DMS153 treated with DMSO at 0.1 percent for 48 hours (cell line): ENCODE measurements around the gene YBX2.

ENCODE experiments used
- DNase-seq: peaks from one replicate; lab custom pipeline; 2025; ENCODE audit not compliant: unreplicated experiment; lab: John Stamatoyannopoulos, UW

YBX2 gene

DNA sequence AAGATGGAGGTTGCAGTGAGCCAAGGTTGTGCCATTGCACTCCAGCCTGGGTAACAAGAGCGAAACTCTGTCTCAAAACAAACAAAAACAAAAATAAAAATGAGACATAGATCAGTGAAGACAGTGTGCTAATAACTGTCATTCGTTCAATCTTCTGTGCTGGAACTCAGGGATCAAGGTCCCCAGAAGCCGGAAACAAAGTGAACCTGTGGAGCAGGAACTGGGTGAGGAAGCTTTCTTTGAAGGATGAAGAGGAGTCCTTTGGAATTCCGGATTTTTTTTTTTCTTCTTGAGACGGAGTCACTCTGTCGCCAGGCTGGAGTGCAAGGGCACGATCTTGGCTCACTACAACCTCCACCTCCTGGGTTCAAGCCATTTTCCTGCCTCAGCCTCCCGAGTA, 15.0 kb downstream of the YBX2 start:
- DNase-seq: no peak

DNA sequence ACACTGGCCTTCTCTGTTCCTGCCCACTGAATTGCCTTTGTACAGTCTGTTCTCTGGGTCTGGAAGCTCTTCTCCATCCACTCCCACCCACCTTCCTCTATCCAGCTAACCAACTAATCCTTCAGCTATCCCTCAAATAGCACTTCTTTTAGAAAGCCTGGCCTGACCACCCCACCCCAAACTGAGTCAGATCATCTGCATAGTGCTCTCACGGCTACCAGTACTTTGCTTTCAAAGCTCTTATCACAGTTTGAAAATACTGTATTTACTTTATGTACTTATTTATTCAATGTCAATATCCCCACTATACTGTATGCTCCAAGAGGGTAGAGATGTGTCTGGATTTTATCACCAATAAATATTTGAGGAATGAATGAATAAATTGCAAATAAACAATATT, 27.7 kb downstream of the YBX2 start:
- no peak for DNase-seq

DNA sequence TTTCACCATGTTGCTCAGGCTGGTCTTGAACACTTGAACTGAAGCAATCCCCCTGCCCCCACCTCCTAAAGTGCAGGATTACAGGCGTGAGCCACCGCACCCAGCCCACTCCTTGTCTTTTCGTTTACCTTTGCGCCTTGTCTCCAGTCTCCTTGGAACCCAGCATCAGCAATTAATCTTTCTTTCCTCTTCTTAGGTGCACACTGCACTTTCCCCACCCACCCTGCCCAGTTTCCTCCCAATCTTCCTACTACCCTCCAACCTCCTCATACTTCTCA, 30.7 kb downstream of the YBX2 start:
- DNase-seq: no peak

DNA sequence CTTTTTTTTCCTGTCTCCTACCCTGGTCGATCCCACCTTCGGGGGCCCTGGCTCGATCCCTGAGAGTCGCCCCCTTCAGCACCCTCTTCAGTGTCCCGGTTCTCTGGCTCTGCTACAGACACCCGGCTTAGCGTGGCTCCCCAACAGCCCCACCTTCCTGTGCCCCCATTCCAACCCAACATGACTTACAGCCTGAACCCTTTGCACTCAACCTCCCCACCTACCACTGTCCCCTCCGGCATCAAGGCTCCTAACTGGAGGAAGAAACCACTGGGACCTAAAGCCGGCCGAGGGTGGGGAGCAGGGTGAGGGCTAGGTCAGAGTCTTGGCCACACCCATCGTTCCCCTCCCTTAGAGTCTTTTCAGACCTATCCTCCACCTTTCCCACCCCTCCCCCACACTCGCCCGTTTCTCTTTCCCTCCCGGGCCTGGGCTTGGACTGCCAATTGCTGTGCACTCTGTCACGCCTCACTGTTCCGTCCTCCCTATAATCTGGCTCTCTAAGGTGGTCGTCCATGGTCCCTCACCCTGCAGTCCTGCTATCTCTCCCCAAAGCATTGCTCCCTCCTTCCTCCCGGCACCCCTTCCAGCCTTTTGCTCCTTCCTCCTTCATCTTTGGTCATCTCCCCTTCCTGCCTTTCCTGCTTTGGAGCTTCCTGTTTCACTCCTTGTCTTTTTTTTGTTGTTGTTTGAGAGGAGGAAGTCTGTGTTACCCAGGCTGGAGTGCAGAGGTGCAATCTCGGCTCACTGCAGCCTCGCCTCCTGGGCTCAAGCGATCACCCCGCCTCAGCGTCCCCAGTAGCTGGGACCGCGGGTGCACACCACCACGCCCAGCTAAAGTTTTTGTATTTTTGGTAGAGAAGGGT, 31.3 kb downstream of the YBX2 start:
- DNase-seq: no peak

DNA sequence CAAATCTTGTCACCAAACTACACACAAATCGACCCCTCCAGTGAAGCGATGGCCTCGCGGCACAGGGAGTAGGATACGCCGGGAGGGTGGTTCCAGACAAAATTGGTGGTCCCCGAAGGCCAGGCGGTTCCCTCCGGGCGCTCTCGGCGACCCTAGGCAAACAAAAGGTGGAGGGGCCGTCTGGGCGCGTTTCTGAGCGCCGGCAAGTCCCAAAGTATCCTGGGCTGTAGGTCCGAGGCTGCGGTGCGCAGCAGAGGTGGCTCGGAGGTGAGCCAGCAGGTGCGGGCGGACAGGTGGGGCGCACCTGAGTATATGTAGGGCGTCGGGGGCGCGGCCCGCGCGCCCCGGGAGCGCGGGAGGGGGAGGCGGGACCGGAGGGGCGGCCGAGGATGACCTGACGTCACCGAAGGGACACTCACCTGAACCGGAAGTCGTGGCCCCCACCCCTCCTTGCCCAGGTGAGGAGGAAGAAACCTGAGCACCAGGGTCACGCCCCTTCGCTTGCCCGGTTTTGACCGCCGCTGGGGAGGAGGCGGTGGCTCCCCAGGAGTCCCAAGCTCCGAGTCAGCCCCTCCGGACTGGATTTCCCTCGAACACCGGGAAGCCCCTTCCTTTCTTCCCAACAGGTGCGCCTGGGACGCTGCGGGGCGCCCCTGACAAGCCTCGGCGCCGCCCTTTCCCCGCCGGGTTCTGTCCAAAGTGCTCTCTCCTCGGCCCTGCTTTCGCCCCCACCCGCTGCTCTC, 32.1 kb downstream of the YBX2 start, which contains the start of gene CLDN7:
Gene CLDN7 (minus strand): TSS at position 287 of the 743 bp plus-strand sequence. CDS start 435 bp downstream, outside the sequence.
- peak; percentile 40 for DNase-seq

DNA sequence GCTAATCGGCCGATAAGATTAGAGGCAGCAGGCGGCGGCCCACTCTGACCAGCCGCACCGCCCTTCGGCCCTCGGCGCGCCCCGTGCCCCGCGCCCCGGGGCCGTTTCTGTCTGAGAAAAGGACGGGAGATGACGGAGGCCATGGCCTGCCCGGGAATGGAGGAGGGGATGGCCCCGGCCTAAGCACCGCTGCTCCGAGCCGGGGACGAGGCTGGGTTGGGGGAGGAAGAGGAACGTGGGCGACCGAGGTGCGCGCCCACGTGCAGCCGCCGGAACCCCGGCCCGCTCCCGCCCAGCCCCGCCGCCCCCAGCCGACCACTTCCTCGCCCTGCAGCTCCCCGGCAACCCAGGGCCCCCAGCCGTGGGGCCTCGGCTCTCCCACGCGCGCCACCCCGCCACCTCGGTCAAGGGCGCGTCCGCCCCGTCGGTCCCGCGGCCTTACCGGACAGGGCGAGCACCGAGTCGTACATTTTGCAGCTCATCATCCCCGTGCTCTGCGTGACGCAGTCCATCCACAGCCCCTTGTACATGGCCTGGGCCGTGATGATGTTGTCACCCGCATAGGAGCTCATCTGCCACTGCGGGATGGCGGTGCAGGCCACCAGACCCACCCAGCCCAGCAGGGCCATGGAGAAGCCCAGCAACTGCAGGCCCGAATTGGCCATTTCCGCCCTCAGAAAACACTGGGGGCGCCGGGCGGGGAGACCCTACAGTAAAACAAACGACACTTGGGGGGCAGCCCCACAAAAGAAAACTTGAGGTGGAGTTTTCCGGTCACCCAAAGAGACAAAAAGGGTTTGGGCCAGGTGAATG, 32.9 kb downstream of the YBX2 start:
- no peak for DNase-seq

DNA sequence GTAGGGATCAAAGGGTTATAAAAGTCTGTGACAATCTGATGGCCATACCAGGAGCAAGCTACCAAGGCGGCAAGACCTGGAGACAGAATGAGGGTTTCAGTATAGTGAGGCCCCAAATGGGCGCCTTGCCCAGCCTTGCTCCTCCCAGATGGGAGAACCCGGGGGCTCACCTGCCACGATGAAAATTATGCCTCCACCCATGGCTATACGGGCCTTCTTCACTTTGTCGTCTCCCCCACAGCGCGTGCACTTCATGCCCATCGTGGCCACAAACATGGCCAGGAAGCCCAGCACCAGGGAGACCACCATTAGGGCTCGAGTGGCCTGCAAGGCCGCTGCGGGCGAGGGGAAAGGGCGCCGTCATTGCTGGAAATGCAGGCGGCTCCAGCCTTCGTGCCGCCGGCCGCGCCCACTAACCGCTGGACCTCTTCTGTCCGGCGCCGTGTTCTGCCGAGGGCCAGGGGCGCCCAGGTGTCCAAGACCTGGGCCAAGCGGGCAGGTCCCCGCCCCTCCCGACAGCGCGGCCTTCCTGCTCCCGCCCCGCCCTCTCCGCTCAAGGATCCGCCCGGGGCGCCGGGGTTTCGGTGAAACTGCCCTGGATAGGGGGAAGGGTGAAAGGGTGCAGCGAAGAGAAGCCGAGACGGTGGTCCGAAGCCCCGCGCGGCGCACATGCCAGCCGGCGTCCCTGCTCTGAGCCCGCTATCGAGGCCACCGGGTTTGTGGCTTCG, 33.6 kb downstream of the YBX2 start:
- no peak for DNase-seq

DNA sequence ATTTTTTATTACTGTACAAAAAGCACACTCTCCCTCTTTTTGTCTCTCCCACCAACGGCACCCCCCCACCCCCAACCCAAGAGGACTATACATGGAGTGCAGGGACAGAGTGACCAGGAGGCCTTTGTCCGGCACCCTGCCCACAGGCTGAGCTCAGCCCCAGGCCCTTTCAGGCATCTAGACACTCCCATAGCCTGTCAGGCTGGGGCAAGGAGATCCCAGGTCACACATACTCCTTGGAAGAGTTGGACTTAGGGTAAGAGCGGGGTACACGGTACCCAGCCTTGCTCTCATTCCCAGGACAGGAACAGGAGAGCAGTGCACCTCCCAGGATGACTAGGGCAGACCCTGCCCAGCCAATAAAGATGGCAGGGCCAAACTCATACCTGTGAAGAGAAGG, 34.3 kb downstream of the YBX2 start:
- no peak for DNase-seq

DNA sequence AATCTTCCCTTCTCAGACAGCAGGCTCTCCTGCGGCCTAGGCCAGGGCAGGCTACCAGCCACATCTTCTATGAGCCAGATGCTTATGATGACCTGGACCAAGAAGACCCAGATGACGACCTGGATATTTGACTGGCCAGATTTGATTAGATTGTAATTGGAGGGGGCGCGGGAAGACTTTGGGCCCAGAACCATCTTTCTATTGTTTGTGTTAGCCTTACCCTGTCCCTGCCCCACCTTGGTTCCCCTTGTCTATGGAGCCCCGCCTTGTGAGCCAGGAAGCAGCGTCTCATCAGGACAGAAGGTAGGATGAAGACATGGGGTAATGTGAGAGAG, 34.9 kb downstream of the YBX2 start:
- DNase-seq: no peak

DNA sequence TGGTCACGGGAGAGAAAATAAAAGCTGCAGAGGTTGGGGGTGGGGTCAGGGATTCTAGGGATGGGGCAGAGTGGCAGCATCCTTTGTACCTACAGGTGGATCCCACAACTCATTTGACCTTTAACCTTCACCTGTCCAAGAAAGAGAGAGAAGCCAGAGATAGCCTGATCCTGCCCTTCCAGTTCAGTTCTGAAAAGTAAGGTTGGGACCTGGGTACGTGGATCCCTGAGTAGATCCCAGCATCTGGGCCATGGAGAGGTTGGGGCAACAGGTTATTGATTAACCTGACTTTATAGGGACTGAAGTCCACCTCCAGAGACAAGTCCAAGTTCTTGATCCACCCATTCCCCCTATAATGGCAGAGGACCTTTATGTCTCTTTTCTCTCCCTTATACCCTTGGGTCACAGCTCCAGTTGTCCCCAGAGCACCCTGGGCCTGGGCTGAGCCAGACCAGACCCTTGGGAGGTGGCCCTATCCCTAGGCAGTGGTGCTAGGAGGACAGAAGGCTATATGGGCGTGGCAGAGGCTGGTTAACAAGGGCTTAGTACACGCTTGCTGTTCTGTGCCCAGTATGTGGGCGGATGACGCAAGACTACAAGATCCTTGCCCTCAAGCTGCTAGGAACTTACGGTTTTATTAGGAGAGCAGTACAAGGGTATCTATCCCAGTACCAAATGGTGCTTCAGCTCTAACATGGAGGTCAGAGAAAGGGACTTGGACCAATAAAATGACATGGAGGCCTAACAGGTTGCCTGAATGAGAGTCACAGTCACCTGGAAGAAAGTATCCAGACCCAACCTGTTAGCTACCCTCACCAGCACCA, 35.5 kb downstream of the YBX2 start:
- DNase-seq: no peak

DNA sequence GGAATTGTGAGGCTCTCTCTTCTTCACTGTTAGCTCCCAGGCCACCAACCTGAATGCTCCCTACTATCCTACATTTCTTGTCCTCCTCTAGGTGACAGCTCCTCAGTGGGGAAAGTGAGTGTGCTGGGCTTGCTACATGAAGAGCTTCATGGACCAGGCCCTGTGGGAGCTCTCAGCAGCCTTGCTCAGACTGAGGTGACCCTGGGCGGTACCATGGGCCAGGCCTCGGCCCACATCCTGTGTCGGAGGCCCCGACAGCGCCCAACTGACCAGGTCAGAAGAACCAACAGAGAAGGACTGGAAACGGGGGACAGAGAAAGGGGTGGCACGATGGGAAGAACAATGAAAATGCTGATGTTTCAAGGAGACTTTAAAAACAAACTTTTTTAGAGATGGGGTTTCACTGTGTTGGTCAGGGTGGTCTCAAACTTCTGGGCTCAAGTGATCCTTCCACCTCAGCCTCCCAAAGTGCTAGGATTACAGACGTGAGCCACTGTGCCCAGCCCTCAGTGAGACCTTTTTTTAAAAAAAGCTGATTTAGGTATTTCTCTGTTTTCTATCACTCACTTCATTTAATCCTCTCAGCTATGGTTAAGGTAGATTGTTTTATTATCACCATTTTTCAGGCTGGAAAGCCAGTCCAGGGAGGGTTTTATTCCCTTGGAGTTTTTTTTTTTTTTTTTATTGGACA, 37.5 kb downstream of the YBX2 start:
- DNase-seq: no peak

DNA sequence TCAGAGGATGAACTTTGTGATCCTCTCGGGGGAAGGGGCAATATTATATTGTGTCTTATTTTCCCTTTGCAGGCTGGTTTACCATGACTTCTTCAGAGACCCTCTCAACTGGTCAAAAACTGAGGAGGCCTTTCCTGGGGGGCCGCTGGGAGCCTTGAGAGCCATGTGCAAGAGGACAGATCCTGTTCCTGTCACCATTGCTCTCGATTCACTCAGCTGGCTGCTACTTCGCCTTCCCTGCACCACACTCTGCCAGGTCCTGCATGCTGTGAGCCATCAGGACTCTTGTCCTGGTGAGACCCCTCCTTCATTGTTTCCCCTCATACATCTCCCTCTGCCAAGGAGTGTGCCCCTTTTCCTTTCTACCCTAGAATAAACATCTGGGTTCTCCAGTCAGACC, 39.9 kb downstream of the YBX2 start:
- no peak for DNase-seq

DNA sequence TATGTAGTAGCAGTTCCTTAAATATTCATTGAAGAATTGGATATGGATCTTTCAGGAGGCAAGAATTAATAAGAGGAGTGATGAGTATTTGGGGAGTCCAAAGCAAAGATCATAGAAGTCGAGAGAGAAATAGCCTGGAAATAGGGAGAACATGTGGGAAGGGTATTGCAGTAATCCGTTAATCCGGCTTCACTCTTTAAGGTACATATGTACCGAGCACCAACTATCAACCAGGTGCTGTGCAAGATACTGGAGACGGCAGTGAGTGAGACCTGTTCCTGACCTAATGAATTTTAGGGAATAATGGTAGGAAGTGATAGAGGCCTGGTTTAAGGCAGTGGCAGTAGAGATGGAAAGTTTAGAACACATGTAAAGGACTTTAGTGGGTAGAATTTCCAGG, 41.4 kb downstream of the YBX2 start:
- no peak for DNase-seq

DNA sequence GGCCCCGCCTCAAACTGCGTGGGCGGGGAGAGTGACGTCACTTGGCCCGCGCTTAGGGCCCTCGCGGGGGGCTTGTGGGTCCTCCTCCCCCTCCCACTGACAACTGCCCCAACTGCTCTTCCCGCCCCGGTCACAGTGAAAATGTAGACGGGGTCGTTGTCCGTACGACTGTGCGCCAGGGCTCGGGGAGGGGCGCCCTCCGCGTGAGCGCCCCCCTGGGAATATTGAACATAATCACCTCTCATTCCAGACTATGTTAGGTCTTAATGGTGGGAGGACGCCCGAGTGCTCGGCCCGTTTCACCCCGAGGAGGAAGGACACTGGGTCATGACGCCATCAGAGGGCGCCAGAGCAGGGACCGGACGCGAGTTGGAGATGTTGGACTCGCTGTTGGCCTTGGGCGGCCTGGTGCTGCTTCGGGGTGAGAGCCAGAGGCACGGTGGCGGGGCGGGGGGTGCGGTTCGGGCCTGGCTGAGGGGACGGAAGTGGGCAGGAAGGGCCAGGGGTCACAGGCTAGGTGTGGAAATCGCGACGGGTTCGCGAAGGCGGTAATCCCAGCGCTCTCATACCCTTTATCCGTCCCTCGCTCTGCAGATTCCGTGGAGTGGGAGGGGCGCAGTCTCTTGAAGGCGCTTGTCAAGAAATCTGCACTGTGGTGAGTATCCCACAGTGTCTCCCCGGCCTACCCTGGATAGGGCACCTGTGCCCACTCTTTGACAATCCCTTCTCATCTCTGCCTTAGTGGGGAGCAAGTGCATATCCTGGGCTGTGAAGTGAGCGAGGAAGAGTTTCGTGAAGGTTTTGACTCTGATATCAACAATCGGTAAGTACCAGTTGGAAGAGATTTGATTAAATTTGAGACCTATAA, 42.0 kb downstream of the YBX2 start, which contains the start of gene ELP5:
Gene ELP5 (plus strand): TSS at position 40 of the 868 bp plus-strand sequence. CDS start 336 bp downstream, at position 376.
- peak; percentile 16 for DNase-seq

DNA sequence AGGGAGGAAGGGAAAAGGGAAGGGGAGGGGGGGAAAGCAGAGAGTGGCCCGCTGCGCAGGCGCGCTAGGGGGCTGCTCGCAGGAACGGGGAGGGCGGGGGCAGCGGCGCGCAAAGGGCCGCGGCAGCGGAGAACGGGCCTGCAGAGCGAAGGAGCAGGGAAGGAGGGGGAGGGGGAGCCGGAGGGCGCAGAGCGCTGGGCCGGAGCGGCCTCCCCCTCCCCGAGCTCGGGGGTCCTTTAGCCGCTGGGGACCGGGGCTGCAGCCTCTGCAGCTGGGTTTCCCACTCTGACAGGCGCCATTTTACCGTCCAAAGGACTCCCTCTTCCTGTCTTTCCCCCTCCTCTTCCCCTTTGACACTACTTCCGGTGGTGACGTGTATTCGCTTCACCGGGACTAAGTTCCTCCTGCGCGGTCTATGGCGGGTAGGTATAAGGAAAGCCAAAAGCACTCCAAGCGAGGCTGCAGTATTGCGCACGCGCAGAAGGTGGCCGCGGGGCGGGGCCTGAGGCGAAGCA, 42.7 kb downstream of the YBX2 start, which contains the start of gene CTDNEP1:
Gene CTDNEP1 (minus strand): TSS at position 74 of the 515 bp plus-strand sequence. CDS start 438 bp downstream, outside the sequence.
- DNase-seq: peak; percentile 64

DNA sequence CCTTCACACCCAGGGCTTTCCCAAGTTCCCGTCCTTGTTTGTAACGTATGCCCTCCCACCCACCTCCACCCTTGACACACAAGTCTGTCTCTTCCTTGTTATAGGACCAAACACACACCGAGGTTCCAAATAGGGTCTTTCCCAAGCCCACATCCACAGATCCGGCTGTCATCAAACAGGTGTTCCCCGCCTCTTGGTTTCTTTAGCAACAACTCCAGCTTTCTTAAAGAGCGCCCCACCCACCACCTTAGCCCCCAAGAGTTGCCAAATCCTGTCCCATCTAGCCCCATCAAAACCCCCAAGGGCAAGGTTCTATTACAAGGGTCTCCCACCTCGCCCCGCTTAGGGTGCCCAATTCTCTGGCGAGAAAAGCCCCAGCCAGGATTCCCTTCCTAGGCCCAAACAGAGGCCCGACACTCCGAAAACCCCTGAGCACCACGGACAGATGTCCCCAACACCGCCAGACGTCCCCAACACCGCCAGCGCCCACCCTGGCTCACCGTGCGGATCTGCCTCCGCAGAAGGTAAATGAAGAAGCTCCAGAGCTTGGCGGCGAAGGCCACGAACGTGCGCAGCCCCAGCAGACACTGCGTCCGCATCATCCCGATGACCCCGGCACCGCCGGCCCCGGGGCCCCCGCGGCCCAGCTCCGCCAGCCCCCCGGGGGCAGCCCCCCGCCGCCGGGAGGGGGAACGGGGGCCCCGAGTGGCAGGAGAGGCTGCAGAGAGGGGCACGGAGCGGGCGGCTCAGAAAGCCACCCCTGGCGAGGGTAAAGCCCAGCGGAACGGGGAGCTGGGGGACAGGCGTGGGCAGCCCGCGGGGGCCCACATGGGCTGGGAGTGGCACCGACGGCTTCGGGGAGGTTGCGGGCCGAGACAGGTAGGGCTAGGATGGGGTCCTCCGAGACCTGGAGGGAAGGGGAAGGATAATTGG, 43.5 kb downstream of the YBX2 start:
- no peak for DNase-seq

DNA sequence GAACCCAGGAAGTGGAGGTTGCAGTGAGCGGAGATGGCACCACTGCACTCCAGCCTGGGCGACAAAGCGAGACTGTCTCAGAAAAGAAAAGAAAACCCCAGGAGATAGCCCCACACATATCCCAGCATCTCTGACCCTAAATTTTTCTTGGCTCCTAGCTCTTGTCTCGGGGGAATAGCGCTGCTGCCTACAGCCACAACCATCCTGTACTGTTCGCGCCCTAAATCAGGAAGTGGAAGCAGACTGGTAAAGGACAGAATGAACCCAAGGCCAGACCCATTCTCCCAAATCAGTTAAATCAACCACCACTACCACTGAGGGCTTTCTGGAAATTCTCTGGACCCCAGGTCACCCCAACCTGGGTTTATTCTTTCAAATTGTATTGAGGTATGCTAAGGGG, 44.6 kb downstream of the YBX2 start:
- no peak for DNase-seq
